Calu3 (cell line): ENCODE results near the gene ANAPC1. TPM values are rescaled to one million over a fixed set of nuclear protein-coding genes. Genes with fewer than 3 reads are reported as not detected.

Experiments used
- Bru-seq: library from RNA; stranded (reverse); fragments of 400-500 nt; gene quantifications from one replicate; lab custom pipeline; 2021; lab: Mats Ljungman, UMichigan
- BruChase-seq, 2 experiments: library from RNA; stranded (reverse); fragments of 400-500 nt; gene quantifications; one replicate each; lab custom pipeline; 2021; lab: Mats Ljungman, UMichigan
- BruUV-seq: library from RNA; stranded (reverse); fragments of 400-500 nt; replicated peaks from 2 replicates; lab custom pipeline; 2021; lab: Mats Ljungman, UMichigan
- CTCF ChIA-PET: fragments of 300-600 bp; sonication (Branson Sonifier 250); formaldehyde crosslinking; loops from one replicate; lab custom pipeline; 2022; ENCODE audit warnings: antibody characterized with exemption; lab: Charles Lee
- DNase-seq: peaks from one replicate; pipeline ENCODE4 v3.0.0; 2022
- H3K27ac Mint-ChIP-seq: one replicate; pipeline ENCODE4 v1.8.0; 2022; ENCODE audit warnings: mixed read lengths; ENCODE audit not compliant: unreplicated experiment
- H3K27me3 Mint-ChIP-seq: one replicate; pipeline ENCODE4 v1.8.0; 2022; ENCODE audit warnings: mixed read lengths; ENCODE audit not compliant: unreplicated experiment
- H3K36me3 Mint-ChIP-seq: one replicate; pipeline ENCODE4 v1.8.0; 2022; ENCODE audit warnings: mild to moderate bottlenecking, moderate library complexity, mixed read lengths; ENCODE audit not compliant: insufficient read depth, unreplicated experiment
- H3K4me1 Mint-ChIP-seq: one replicate; pipeline ENCODE4 v1.8.0; 2022; ENCODE audit warnings: mild to moderate bottlenecking, low read depth, mixed read lengths; ENCODE audit not compliant: unreplicated experiment
- H3K4me3 Mint-ChIP-seq: one replicate; pipeline ENCODE4 v1.8.0; 2022; ENCODE audit warnings: mild to moderate bottlenecking, low read depth, moderate library complexity, mixed read lengths; ENCODE audit not compliant: unreplicated experiment
- H3K9me3 Mint-ChIP-seq: one replicate; pipeline ENCODE4 v1.8.0; 2022; ENCODE audit warnings: low read depth, mixed read lengths; ENCODE audit not compliant: unreplicated experiment
- CTCF ChIP-seq: fragments of 200-600 bp; IDR thresholded peaks from one replicate; pipeline ENCODE4 v1.8.0; 2022; ENCODE audit warnings: antibody characterized with exemption; ENCODE audit not compliant: unreplicated experiment
- intact Hi-C: fragments of 100-400 bp; cut with micrococcal nuclease; formaldehyde crosslinking; loops from one replicate; pipeline ENCODE4 v1.10.0; 2022; ENCODE audit not compliant: unreplicated experiment
- long read RNA-seq: library from polyadenylated mRNA; stranded (forward); transcript quantifications from one replicate; pipeline ENCODE4 v2.0.0, GENCODE V29; 2022
- total RNA-seq: library from RNA; stranded (reverse); gene quantifications from 2 replicates; pipeline ENCODE4 v1.2.3, GENCODE V29; 2022

The ANAPC1 gene
- total RNA-seq, result 64.5 and 67.5 TPM in 2 replicates
- percentile 88 among the genes with signal in this experiment for Bru-seq, nascent RNA
- BruChase-seq, experiment 1, labeled RNA remaining after a 6-hour chase, result percentile 84 among the genes with signal in this experiment
- percentile 83 among the genes with signal in this experiment for BruChase-seq, experiment 2, labeled RNA remaining after a 2-hour chase
- long read RNA-seq, full-length matches to known transcripts, result 9 of 54 reads
- long read RNA-seq, partial matches to known transcripts, result 5 of 54 reads
- long read RNA-seq, other reads (novel, unspliced or antisense), result 40 of 54 reads

GRCh38 chr2:111883661-111884591 lies at the start of gene ANAPC1:
Gene ANAPC1, minus strand, starts transcription at chr2:111884193. Its CDS starts 3,368 bp downstream, at chr2:111880825.
- DNase-seq, result peak; percentile 91
- TSS peak; percentile 96 for BruUV-seq
- Mint-ChIP-seq H3K27me3 (no peaks in the 10 kb centered on the region), H3K4me3 (peak within 1 kb of the TSS; percentile 93), H3K27ac (peak within 1 kb of the TSS; percentile 93), H3K36me3 (peaks cover 31% of the 10 kb centered on the region), H3K4me1 (no peaks in the 10 kb centered on the region), H3K9me3 (no peaks in the 10 kb centered on the region)
- TF ChIP-seq CTCF, result no peak
- CTCF ChIA-PET, result interaction anchor here (0.6 kb wide), 1 partner anchor 246 kb away, joined by 4 read pairs; no protein-coding TSS in a partner anchor
- intact Hi-C loops, result loop anchor here (10.0 kb wide), 1 partner anchor 701 kb away; the partner anchor contains the start of gene CHCHD5

GRCh38 chr2:111932841-111933291 lies 48.9 kb upstream of the ANAPC1 start:
- H3K9me3 Mint-ChIP-seq, result no peaks in the 10 kb centered on the region
- no peak for DNase-seq
- H3K27me3 Mint-ChIP-seq, result no peaks in the 10 kb centered on the region
- H3K27ac Mint-ChIP-seq, result no peak overlapping the region
- intact Hi-C loops, result no loop called here
- BruUV-seq, result no TSS peak
- no peak for TF ChIP-seq CTCF
- CTCF ChIA-PET, result no interaction called here
- H3K4me1 Mint-ChIP-seq, result peaks cover 14% of the 10 kb centered on the region
- H3K4me3 Mint-ChIP-seq, result no peak overlapping the region
- H3K36me3 Mint-ChIP-seq, result no peaks in the 10 kb centered on the region

GRCh38 chr2:111930875-111931274 lies 46.9 kb upstream of the ANAPC1 start:
- Mint-ChIP-seq H3K4me1 (peaks cover 14% of the 10 kb centered on the region), H3K27ac (no peak overlapping the region), H3K27me3 (no peaks in the 10 kb centered on the region), H3K4me3 (no peak overlapping the region), H3K36me3 (no peaks in the 10 kb centered on the region), H3K9me3 (no peaks in the 10 kb centered on the region)
- DNase-seq, result no peak
- no peak for TF ChIP-seq CTCF
- CTCF ChIA-PET, result interaction anchor here (0.8 kb wide), 1 partner anchor 12 kb away, joined by 3 read pairs; no protein-coding TSS in a partner anchor
- no TSS peak for BruUV-seq
- intact Hi-C loops, result no loop called here

- no peak for TF ChIP-seq CTCF
- CTCF ChIA-PET, result interaction anchor here (0.8 kb wide), 1 partner anchor 11 kb away, joined by 3 read pairs; no protein-coding TSS in a partner anchor
- H3K4me3 Mint-ChIP-seq, result no peak overlapping the region
- H3K27ac Mint-ChIP-seq, result no peak overlapping the region
- H3K4me1 Mint-ChIP-seq, result peaks cover 14% of the 10 kb centered on the region
- H3K27me3 Mint-ChIP-seq, result no peaks in the 10 kb centered on the region
- H3K36me3 Mint-ChIP-seq, result no peaks in the 10 kb centered on the region
- BruUV-seq, result no TSS peak
- no peaks in the 10 kb centered on the region for H3K9me3 Mint-ChIP-seq
- no peak for DNase-seq
- intact Hi-C loops, result no loop called here
Observed at GRCh38 chr2:111930409-111930808, 46.4 kb upstream of the ANAPC1 start.
